IMR-90 (cell line): ENCODE data around the gene CCM2. TPM values are rescaled to one million over a fixed set of nuclear protein-coding genes. Genes with fewer than 3 reads are reported as not detected.

Source experiments
- ATAC-seq: fragments of 200-7000 bp; cut with Tn5 transposase; 2 replicates; pipeline ENCODE4 v1.9.1; 2020; ENCODE audit warnings: low read depth, mild to moderate bottlenecking, moderate library complexity
- BruUV-seq: library from RNA; stranded (reverse); fragments of 400-500 nt; replicated peaks from 2 replicates; lab custom pipeline; 2021; lab: Mats Ljungman, UMichigan
- CTCF ChIA-PET: fragments of 300-600 bp; formaldehyde crosslinking; extraction: SDS; loops from one replicate; lab custom pipeline; 2021; ENCODE audit warnings: antibody characterized with exemption; lab: Yijun Ruan, JAX
- POLR2A ChIA-PET: fragments of 300-600 bp; sonication (Branson Sonifier 250); formaldehyde crosslinking; loops from one replicate; lab custom pipeline; 2022; ENCODE audit warnings: antibody characterized with exemption; ENCODE audit not compliant: unreplicated experiment; lab: Charles Lee
- DNase-seq: peaks from one replicate; pipeline ENCODE4 v3.0.0; 2013
- H2AFZ ChIP-seq: replicated peaks from 2 replicates; pipeline ENCODE3; 2013; ENCODE audit warnings: low read length, mild to moderate bottlenecking; ENCODE audit not compliant: poor library complexity
- H2AK5ac ChIP-seq: 2 replicates; pipeline ENCODE4 v1.6.1; 2013; ENCODE audit warnings: low read depth, low read length, inconsistent platforms
- H2AK9ac ChIP-seq: replicated peaks from 2 replicates; pipeline ENCODE3; 2013; ENCODE audit warnings: mild to moderate bottlenecking, low read depth, low read length, moderate library complexity; ENCODE audit not compliant: poor library complexity
- H2BK120ac ChIP-seq: 2 replicates; pipeline ENCODE4 v1.6.1; 2013; ENCODE audit warnings: low read depth, low read length, inconsistent platforms
- H2BK15ac ChIP-seq: 3 replicates; pipeline ENCODE4 v1.6.1; 2013; ENCODE audit warnings: low read depth, low read length, inconsistent platforms
- H2BK20ac ChIP-seq: 2 replicates; pipeline ENCODE4 v1.6.1; 2013; ENCODE audit warnings: low read depth, mild to moderate bottlenecking, inconsistent platforms, low read length, moderate library complexity
- H2BK5ac ChIP-seq: 2 replicates; pipeline ENCODE4 v1.6.1; 2013; ENCODE audit warnings: mild to moderate bottlenecking, low read depth, low read length, inconsistent platforms; ENCODE audit not compliant: poor library complexity, severe bottlenecking
- H3K14ac ChIP-seq: replicated peaks from 2 replicates; pipeline ENCODE4 v1.6.1; 2013; ENCODE audit warnings: low read depth, low read length, inconsistent platforms
- H3K18ac ChIP-seq: 2 replicates; pipeline ENCODE4 v1.6.1; 2013; ENCODE audit warnings: low read depth, low read length, control low read depth
- H3K23ac ChIP-seq: 2 replicates; pipeline ENCODE4 v1.6.1; 2013; ENCODE audit warnings: low read depth, low read length, inconsistent platforms
- H3K27ac ChIP-seq: 2 replicates; pipeline ENCODE4 v1.5.1; 2013; ENCODE audit warnings: mild to moderate bottlenecking, control low read depth, low read length; ENCODE audit not compliant: insufficient read depth
- H3K27me3 ChIP-seq: 2 replicates; pipeline ENCODE4 v1.6.1; 2013; ENCODE audit warnings: low read length; ENCODE audit not compliant: control insufficient read depth, insufficient read depth
- H3K36me3 ChIP-seq: 2 replicates; pipeline ENCODE4 v1.6.1; 2013; ENCODE audit warnings: low read length, mixed read lengths; ENCODE audit not compliant: control insufficient read depth, insufficient read depth
- H3K4ac ChIP-seq: 2 replicates; pipeline ENCODE4 v1.6.1; 2013; ENCODE audit warnings: low read depth, low read length, inconsistent platforms
- H3K4me1 ChIP-seq: 2 replicates; pipeline ENCODE4 v1.6.1; 2013; ENCODE audit warnings: low read length, mixed read lengths; ENCODE audit not compliant: control insufficient read depth, insufficient read depth
- H3K4me2 ChIP-seq: 2 replicates; pipeline ENCODE4 v1.6.1; 2013; ENCODE audit warnings: low read depth, mild to moderate bottlenecking, control low read depth, low read length, moderate library complexity
- H3K4me3 ChIP-seq: 2 replicates; pipeline ENCODE4 v1.5.1; 2013; ENCODE audit warnings: low read depth, mild to moderate bottlenecking, control low read depth, low read length, moderate library complexity; ENCODE audit not compliant: insufficient read depth
- H3K56ac ChIP-seq: 2 replicates; pipeline ENCODE4 v1.6.1; 2013; ENCODE audit warnings: low read length, inconsistent platforms; ENCODE audit not compliant: insufficient read depth; ENCODE audit errors: extremely low read depth
- H3K79me1 ChIP-seq, 2 experiments: 2 replicates each; pipeline ENCODE4 v1.6.1; 2013; ENCODE audit warnings: low read length in 2 of 2, inconsistent platforms in 1 of 2, low read depth in 1 of 2
- H3K9ac ChIP-seq: 2 replicates; pipeline ENCODE4 v1.6.1; 2013; ENCODE audit warnings: low read depth, low read length, control low read depth
- H3K9me1 ChIP-seq: 2 replicates; pipeline ENCODE4 v1.6.1; 2013; ENCODE audit warnings: low read length, inconsistent platforms; ENCODE audit not compliant: insufficient read depth
- H3K9me3 ChIP-seq: 2 replicates; pipeline ENCODE4 v1.6.1; 2013; ENCODE audit warnings: low read length; ENCODE audit not compliant: control insufficient read depth, insufficient read depth
- H4K20me1 ChIP-seq: 2 replicates; pipeline ENCODE4 v1.6.1; 2013; ENCODE audit warnings: low read length, inconsistent platforms; ENCODE audit not compliant: insufficient read depth
- H4K5ac ChIP-seq: 2 replicates; pipeline ENCODE4 v1.6.1; 2013; ENCODE audit warnings: mild to moderate bottlenecking, low read depth, low read length, control low read depth
- H4K8ac ChIP-seq, 2 experiments: 2 replicates each; pipeline ENCODE4 v1.6.1; 2013; ENCODE audit warnings: low read depth in 2 of 2, low read length in 2 of 2, control low read depth in 1 of 2, inconsistent platforms in 1 of 2
- H4K91ac ChIP-seq: 2 replicates; pipeline ENCODE4 v1.6.1; 2013; ENCODE audit warnings: low read depth, low read length, inconsistent platforms; ENCODE audit not compliant: insufficient read depth
- CEBPB ChIP-seq: IDR thresholded peaks from 2 replicates; pipeline ENCODE4 v1.6.1; 2012; ENCODE audit warnings: low read depth, low read length, improper control_type of control experiment
- CHD1 ChIP-seq: IDR thresholded peaks from 2 replicates; pipeline ENCODE4 v1.6.1; 2012; ENCODE audit warnings: low read depth, low read length, improper control_type of control experiment
- CTCF ChIP-seq: conservative IDR thresholded peaks from 2 replicates; pipeline ENCODE4 v1.5.1; 2012; ENCODE audit warnings: mild to moderate bottlenecking, low read depth, low read length, improper control_type of control experiment
- ELK1 ChIP-seq: fragments of 150-350 bp; IDR thresholded peaks from 2 replicates; pipeline ENCODE4 v1.6.1; 2016; ENCODE audit warnings: low read depth, mild to moderate bottlenecking, low read length, moderate library complexity, borderline replicate concordance
- FOS ChIP-seq: fragments of 150-350 bp; IDR thresholded peaks from 2 replicates; pipeline ENCODE4 v1.6.1; 2016; ENCODE audit warnings: low read depth, low read length
- MAFK ChIP-seq: IDR thresholded peaks from 2 replicates; pipeline ENCODE4 v1.6.1; 2012; ENCODE audit warnings: low read depth, low read length, improper control_type of control experiment
- MAZ ChIP-seq: IDR thresholded peaks from 2 replicates; pipeline ENCODE4 v1.6.1; 2012; ENCODE audit warnings: low read depth, mild to moderate bottlenecking, low read length, improper control_type of control experiment, moderate library complexity, borderline replicate concordance
- MXI1 ChIP-seq: IDR thresholded peaks from 2 replicates; pipeline ENCODE4 v1.6.1; 2012; ENCODE audit warnings: low read depth, mild to moderate bottlenecking, low read length, moderate library complexity, borderline replicate concordance
- NFE2L2 ChIP-seq: fragments of 150-350 bp; IDR thresholded peaks from 2 replicates; pipeline ENCODE4 v1.6.1; 2016; ENCODE audit warnings: low read depth, mild to moderate bottlenecking, low read length
- POLR2A ChIP-seq: IDR thresholded peaks from 2 replicates; pipeline ENCODE4 v1.6.1; 2012; ENCODE audit warnings: mild to moderate bottlenecking, low read depth, low read length
- RCOR1 ChIP-seq: IDR thresholded peaks from 2 replicates; pipeline ENCODE4 v1.6.1; 2012; ENCODE audit warnings: mild to moderate bottlenecking, low read length, improper control_type of control experiment; ENCODE audit not compliant: insufficient replicate concordance
- SMC3 ChIP-seq: fragments of 150-350 bp; IDR thresholded peaks from 2 replicates; pipeline ENCODE4 v1.6.1; 2016; ENCODE audit warnings: low read depth, mild to moderate bottlenecking, antibody characterized with exemption, low read length, moderate library complexity
- USF2 ChIP-seq: fragments of 150-350 bp; IDR thresholded peaks from 2 replicates; pipeline ENCODE4 v1.6.1; 2017; ENCODE audit warnings: mild to moderate bottlenecking, antibody characterized with exemption, low read length, low read depth
- WGBS, 2 experiments: methylation state at CpG; one replicate each; pipeline versions ENCODE4 v1.1.5 to v1.1.7; 2013; ENCODE audit warnings: missing lambda C conversion rate in 2 of 2; ENCODE audit not compliant: insufficient read length in 1 of 2; ENCODE audit errors: extremely low coverage in 2 of 2; 5-methylcytosine and 5-hydroxymethylcytosine counted together
- dilution Hi-C: fragments of 300-500 bp; cut with HindIII; formaldehyde crosslinking; loops from one replicate; pipeline ENCODE4 v1.14.3; 2018; ENCODE audit warnings: low sequenced_read_pairs; ENCODE audit not compliant: unreplicated experiment
- in situ Hi-C: fragments of 300-500 bp; cut with MboI; formaldehyde crosslinking; loops from 3 replicates; pipeline ENCODE4 v1.14.3; 2019; ENCODE audit warnings: low sequenced_read_pairs, inconsistent platforms, mixed read lengths
- intact Hi-C: fragments of 100-400 bp; cut with micrococcal nuclease; formaldehyde crosslinking; loops from 2 replicates; pipeline ENCODE4 v1.10.0; 2022
- polyA plus RNA-seq, 3 experiments: library from polyadenylated mRNA; depleted of rRNA; stranded (reverse); fragments of >200 nt; gene quantifications; 2 replicates each; pipeline ENCODE4 v1.2.3, GENCODE V29; 2012; ENCODE audit warnings: low replicate concordance in 1 of 3
- total RNA-seq: library from RNA; depleted of rRNA; stranded (reverse); fragments of >200 nt; gene quantifications from 2 replicates; pipeline ENCODE4 v1.2.3, GENCODE V29; 2012

CCM2 gene
- total and polyA plus RNA-seq, 2 of the 4 experiments (the other 2 are of a cell fraction) = 65.2 to 78.5 TPM

- in situ Hi-C loops (no loop called here), dilution Hi-C loops (no loop called here), intact Hi-C loops (loop anchor here (1.0 kb wide), 1 partner anchor 114 kb away; the partner anchor contains the start of gene PURB)
- peak overlapping the region; percentile 65 for H3K23ac ChIP-seq
- H3K4ac ChIP-seq = peak overlapping the region; percentile 71
- H3K36me3 ChIP-seq = peaks cover 2% of the 10 kb centered on the region; the same call in 1 of the 2 replicates
- peaks cover 23% of the 10 kb centered on the region for H4K20me1 ChIP-seq
- peak overlapping the region; percentile 54; the same call in 1 of the 2 replicates for H2BK120ac ChIP-seq
- H3K4me1 ChIP-seq = peaks cover 5% of the 10 kb centered on the region
- BruUV-seq = no TSS peak
- DNase-seq (peak; percentile 99), ATAC-seq (peak; percentile 95)
- H3K27ac ChIP-seq = peak overlapping the region; percentile 81
- peak overlapping the region; percentile 83 to 85 for H4K8ac ChIP-seq
- peak overlapping the region; percentile 40; the same call in 2 of the 3 replicates for H2BK15ac ChIP-seq
- H3K9ac ChIP-seq = peak overlapping the region; percentile 72
- peak overlapping the region; percentile 83; the same call in 1 of the 2 replicates for H3K18ac ChIP-seq
- H3K4me2 ChIP-seq = peak overlapping the region; percentile 98
- WGBS, 2 experiments = 0% methylated on average over 21 of the region's 66 CpGs; no CpG with 5 or more reads in 1 of the 2 experiments
- peak overlapping the region; percentile 86 for H2AK9ac ChIP-seq
- H4K5ac ChIP-seq = peak overlapping the region; percentile 90
- no peak overlapping the region for H2AK5ac ChIP-seq
- ChIA-PET CTCF (no interaction called here), POLR2A (interaction anchor here (0.5 to 0.6 kb wide), 5 partner anchors 24 to 318 kb away, joined by 4 to 7 read pairs (median 4); no protein-coding TSS in a partner anchor)
- peak overlapping the region; percentile 93 for H2AFZ ChIP-seq
- no peaks in the 10 kb centered on the region for H3K27me3 ChIP-seq
- peak overlapping the region; percentile 98 for H3K14ac ChIP-seq
- H2BK20ac ChIP-seq = no peak overlapping the region
- H4K91ac ChIP-seq = peak overlapping the region; percentile 89
- peak overlapping the region; percentile 88 for H3K56ac ChIP-seq
- H3K79me1 ChIP-seq = peaks cover 12 to 46% of the 10 kb centered on the region in 2 experiments; a peak in 3 of 4 replicates
- no peaks in the 10 kb centered on the region for H3K9me3 ChIP-seq
- peak overlapping the region; percentile 87 for H2BK5ac ChIP-seq
- peaks cover 11% of the 10 kb centered on the region for H3K9me1 ChIP-seq
- peak overlapping the region; percentile 88 for H3K4me3 ChIP-seq
- no peak for TF ChIP-seq USF2
- TF ChIP-seq FOS = no peak
- no peak for TF ChIP-seq NFE2L2
- TF ChIP-seq POLR2A = no peak
- TF ChIP-seq RCOR1 = no peak
- no peak for TF ChIP-seq MAFK
- TF ChIP-seq CEBPB = no peak
- peak; percentile 4; the same call in 1 of the 2 replicates for TF ChIP-seq SMC3
- TF ChIP-seq CTCF = no peak
- no peak for TF ChIP-seq ELK1
- TF ChIP-seq MAZ = peak; percentile 48; the same call in 1 of the 2 replicates
- no peak for TF ChIP-seq CHD1
- TF ChIP-seq MXI1 = peak; percentile 77
Observed at GRCh38 chr7:44999245-45000092, 532 bp upstream of the CCM2 start.
